ENCODE measurements around the gene FHIT. TPM values are rescaled to one million over a fixed set of nuclear protein-coding genes. Genes with fewer than 3 reads are reported as not detected.

Gene FHIT
- total and polyA plus RNA-seq, 10 of the 15 experiments (the other 5 are each of a cell fraction or from before 2014, with no cell fraction given), result 4.2 to 14.9 (median 9.4) TPM

DNA sequence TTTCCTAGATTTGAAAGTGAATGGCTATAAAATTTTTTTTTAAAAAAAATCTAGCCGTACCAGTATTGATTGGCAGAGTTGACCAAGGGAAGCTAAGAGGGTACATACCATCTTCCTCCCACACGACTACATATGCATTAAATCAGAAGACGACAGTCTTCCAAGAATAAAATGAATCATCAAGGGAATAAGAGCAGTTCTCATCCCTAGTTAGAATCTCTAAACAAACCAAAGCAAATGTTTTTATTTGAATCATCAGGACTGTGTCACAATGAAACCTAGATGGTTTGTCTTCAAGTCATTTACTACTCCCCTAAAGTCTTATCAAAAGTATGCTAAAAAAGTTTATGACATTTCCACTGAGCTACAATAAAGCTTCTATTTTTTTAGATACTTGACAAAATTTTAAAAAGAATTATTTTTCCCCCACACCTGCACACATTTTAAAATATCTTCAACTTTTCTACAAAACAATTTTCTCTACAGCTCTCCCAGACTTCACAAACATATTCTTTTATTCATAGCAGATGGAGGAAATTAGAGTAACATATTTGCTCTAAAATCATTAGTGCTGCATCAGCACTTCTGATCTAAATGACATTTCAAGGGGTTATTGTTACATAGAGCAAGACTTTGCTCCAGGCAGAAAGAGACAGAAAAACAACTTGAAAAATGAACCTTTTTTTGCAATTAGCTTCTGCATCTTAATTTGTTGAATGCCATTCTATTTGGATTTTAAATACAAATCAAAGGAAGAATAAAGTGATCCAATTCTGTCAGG, 547.1 kb downstream of the FHIT start:
- H2AFZ ChIP-seq (ENCODE audit: control insufficient read depth, low read depth, low read length), result no peak overlapping the region
- no peaks in the 10 kb centered on the region for H3K27me3 ChIP-seq (replicated peaks in 1 of 2; ENCODE audit: control insufficient read depth in 2 of 2, insufficient read depth in 2 of 2, low read length in 1 of 2)
- TF ChIP-seq ZNF274 (IDR thresholded peaks at IDR 0.05; ENCODE audit: insufficient read depth, insufficient read length) (no peak), RBBP5 (conservative IDR thresholded peaks at IDR 0.05) (no peak), CUX1 (IDR thresholded peaks at IDR 0.05; ENCODE audit: insufficient replicate concordance, low read depth, low read length) (no peak), MTA2 (IDR thresholded peaks at IDR 0.05; ENCODE audit: low read depth) (no peak), PKNOX1 (IDR thresholded peaks at IDR 0.05) (no peak), BHLHE40 (IDR thresholded peaks at IDR 0.05; ENCODE audit: borderline replicate concordance in 1 of 2, low read depth in 2 of 2, low read length in 1 of 2) (no peak), KDM1A (IDR thresholded peaks at IDR 0.05; ENCODE audit: borderline replicate concordance) (no peak), MTA3 (IDR thresholded peaks at IDR 0.05; ENCODE audit: borderline replicate concordance, low read length) (no peak), SP1 (IDR thresholded peaks at IDR 0.05; ENCODE audit: low read depth, low read length) (no peak), ZZZ3 (IDR thresholded peaks at IDR 0.05; ENCODE audit: control insufficient read depth, insufficient read length, low read depth) (no peak)
- TF ChIP-seq, protein P1, sequence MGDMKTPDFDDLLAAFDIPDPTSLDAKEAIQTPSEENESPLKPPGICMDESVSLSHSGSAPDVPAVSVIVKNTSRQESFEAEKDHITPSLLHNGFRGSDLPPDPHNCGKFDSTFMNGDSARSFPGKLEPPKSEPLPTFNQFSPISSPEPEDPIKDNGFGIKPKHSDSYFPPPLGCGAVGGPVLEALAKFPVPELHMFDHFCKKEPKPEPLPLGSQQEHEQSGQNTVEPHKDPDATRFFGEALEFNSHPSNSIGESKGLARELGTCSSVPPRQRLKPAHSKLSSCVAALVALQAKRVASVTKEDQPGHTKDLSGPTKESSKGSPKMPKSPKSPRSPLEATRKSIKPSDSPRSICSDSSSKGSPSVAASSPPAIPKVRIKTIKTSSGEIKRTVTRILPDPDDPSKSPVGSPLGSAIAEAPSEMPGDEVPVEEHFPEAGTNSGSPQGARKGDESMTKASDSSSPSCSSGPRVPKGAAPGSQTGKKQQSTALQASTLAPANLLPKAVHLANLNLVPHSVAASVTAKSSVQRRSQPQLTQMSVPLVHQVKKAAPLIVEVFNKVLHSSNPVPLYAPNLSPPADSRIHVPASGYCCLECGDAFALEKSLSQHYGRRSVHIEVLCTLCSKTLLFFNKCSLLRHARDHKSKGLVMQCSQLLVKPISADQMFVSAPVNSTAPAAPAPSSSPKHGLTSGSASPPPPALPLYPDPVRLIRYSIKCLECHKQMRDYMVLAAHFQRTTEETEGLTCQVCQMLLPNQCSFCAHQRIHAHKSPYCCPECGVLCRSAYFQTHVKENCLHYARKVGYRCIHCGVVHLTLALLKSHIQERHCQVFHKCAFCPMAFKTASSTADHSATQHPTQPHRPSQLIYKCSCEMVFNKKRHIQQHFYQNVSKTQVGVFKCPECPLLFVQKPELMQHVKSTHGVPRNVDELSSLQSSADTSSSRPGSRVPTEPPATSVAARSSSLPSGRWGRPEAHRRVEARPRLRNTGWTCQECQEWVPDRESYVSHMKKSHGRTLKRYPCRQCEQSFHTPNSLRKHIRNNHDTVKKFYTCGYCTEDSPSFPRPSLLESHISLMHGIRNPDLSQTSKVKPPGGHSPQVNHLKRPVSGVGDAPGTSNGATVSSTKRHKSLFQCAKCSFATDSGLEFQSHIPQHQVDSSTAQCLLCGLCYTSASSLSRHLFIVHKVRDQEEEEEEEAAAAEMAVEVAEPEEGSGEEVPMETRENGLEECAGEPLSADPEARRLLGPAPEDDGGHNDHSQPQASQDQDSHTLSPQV (IDR thresholded peaks at IDR 0.05), result no peak
- H3K4me3 ChIP-seq, result no peak overlapping the region
- in situ Hi-C loops (cut with MboI) (no loop called here), intact Hi-C loops (cut with micrococcal nuclease; ENCODE audit: unreplicated experiment) (no loop called here)
- no TSS peak for BruUV-seq (replicated peaks)
- H3K9me3 ChIP-seq (replicated peaks; ENCODE audit: control insufficient read depth, insufficient read depth, low read length), result no peaks in the 10 kb centered on the region; the same call in 2 of the 3 replicates
- DNase-seq (ENCODE audit: low read depth, low spot score) (no peak), FAIRE-seq (no peak), ATAC-seq (no peak)
- H3K9ac ChIP-seq (ENCODE audit: control insufficient read depth, insufficient read depth, low read length), result no peak overlapping the region
- ChIA-PET RAD21 (ENCODE audit: unreplicated experiment) (no interaction called here), CTCF (interaction anchor here (0.5 to 0.9 kb wide), 2 partner anchors 51 to 1466 kb away, joined by 3 to 5 read pairs; no protein-coding TSS in a partner anchor), SMC1A (ENCODE audit: uncharacterized antibody, unreplicated experiment) (interaction anchor here (0.6 kb wide), 3 partner anchors 49 to 662 kb away, joined by 3 read pairs; no protein-coding TSS in a partner anchor), POLR2A (no interaction called here)
- no peaks in the 10 kb centered on the region for H4K20me1 ChIP-seq (ENCODE audit: control insufficient read depth, insufficient read depth)
- H3K4me2 ChIP-seq (ENCODE audit: control insufficient read depth, insufficient read depth), result no peak overlapping the region
- H3K27ac ChIP-seq (ENCODE audit: control insufficient read depth, insufficient read depth), result no peak overlapping the region
- no peaks in the 10 kb centered on the region for H3K79me2 ChIP-seq (ENCODE audit: control insufficient read depth, insufficient read depth, low read length)
- 65% methylated on average over 3 of the region's 3 CpGs for WGBS (ENCODE audit: insufficient coverage, insufficient replicate concordance, low lambda C conversion rate, missing lambda C conversion rate)
- H3K4me1 ChIP-seq (ENCODE audit: control insufficient read depth, insufficient read depth, low read length), result no peaks in the 10 kb centered on the region
- H3K36me3 ChIP-seq (ENCODE audit: control insufficient read depth in 2 of 2, insufficient read depth in 2 of 2, low read length in 1 of 2), result no peaks in the 10 kb centered on the region
